Sciatic nerve (tissue), 2 donors: ENCODE data around the gene QKI. TPM values are rescaled to one million over a fixed set of nuclear protein-coding genes. Genes with fewer than 3 reads are reported as not detected.

Experiments
- ATAC-seq: fragments of 200-7000 bp; cut with Tn5 transposase; one replicate; pipeline ENCODE4 v1.9.1; 2020; ENCODE audit warnings: mild to moderate bottlenecking, moderate library complexity
- DNase-seq: peaks from one replicate; pipeline ENCODE4 v3.0.0-alpha.2; 2020; ENCODE audit warnings: low spot score
- intact Hi-C: fragments of 100-400 bp; cut with DNase I; formaldehyde crosslinking; loops from one replicate; pipeline ENCODE4 v1.14.2; 2022
- total RNA-seq: library from RNA; stranded (reverse); fragmentation: NEBNext Ultra II Directional; extraction: Animal tissue kit (Norgen Biotek cat#: 25700); gene quantifications from one replicate; pipeline ENCODE4 v1.2.1, GENCODE V29; 2021
- donor health status: DM: no; HTN: no; CAD: no.
- donor health status: DM: no; HTN: no; CAD: no.

Gene QKI
- total RNA-seq, 1 donor from 2014 or later: 755 TPM

DNA sequence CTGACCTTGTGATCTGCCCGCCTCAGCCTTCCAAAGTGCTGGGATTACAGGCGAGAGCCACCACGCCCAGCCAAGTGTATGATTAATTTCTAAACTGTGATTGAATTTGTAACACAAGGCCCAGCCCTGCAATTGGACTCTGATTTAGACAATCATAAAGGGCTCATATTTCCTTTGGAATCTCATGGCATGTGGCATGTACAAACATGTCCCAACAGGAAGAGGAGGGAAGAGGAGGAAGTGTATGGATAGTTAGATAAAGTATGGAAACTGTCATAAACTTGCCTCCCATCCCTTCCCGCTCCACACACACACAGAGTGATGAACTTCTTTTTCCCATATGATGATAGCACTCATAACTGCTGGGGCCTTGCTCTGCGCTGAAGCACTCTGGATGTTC is 27.2 kb upstream of the QKI start:
- DNase-seq (no peak), ATAC-seq (no peak)
- intact Hi-C loops: no loop called here

GRCh38 chr6:163389354-163389753 is 25.2 kb upstream of the QKI start:
- intact Hi-C loops: no loop called here
- ATAC-seq: no peak
- no peak for DNase-seq

- DNase-seq (no peak), ATAC-seq (no peak)
- intact Hi-C loops: no loop called here
These were observed 23.7 kb upstream of the QKI start for GRCh38 chr6:163390770-163391169.

DNA sequence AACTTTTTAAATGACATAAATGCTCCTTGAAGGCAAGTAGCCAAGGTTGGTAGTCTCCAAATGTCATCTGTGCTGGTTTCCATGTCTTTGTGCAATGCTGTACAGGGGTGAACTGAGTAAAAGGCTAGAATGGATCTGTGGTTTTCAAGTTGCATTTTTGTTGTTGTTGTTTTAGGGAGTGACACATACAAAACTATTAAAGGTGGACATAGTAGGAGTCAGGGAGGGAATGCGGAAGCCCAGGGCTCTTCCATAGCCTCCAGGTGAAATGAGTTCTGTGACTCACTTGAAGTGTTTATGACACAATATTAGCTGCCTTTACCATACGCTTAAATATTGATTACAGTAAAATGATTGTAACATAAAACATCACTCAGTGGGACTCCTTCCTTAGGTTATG is 22.5 kb upstream of the QKI start:
- intact Hi-C loops: no loop called here
- no peak for ATAC-seq
- DNase-seq: no peak

GRCh38 chr6:163392533-163392932 is 22.0 kb upstream of the QKI start:
- ATAC-seq (peak; percentile 67), DNase-seq (no peak)
- intact Hi-C loops: no loop called here

DNA sequence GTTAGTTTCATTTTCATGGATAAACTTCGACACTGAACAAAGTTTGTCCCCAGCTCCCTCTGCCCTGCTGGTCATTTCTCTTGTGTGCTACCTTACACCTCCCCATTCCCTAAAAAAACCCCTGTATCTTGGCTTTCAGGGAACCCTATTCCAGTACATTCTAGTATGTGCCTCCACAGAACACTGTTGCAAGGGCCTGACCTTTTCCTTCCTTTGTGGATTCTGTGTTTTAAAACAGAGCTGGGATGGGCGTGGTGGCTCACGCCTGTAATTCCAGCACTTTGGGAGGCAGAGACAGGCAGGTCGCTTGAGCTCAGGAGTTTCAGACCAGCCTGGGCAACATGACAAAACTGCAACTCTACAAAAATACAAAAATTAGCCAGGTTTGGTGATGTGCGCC is 20.6 kb upstream of the QKI start:
- no peak for ATAC-seq
- intact Hi-C loops: no loop called here

DNA sequence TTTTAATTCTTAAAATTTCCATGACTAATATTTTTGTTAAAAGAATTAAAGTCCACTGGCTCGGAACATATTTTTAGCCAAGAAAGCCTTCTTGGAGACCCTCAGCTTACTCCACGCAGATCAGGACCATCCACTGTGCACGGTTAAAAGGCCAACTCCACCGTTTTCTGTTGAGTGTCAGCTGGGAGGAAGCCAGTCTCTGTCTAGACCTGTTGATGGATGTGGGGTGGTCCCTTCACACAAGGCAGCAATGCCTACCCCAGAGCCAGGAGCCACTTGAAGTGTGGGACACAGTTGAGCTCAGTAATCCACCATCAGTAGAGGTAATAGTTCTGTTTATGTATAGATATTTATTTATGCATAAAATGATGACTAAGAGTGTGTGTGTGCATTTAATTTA is 19.9 kb upstream of the QKI start:
- DNase-seq (no peak), ATAC-seq (no peak)
- intact Hi-C loops: no loop called here

More for the DNA sequence above, 20.6 kb upstream of the QKI start:
- DNase-seq: no peak

- intact Hi-C loops: no loop called here
- ATAC-seq (no peak), DNase-seq (no peak)
These were observed 19.2 kb upstream of the QKI start for GRCh38 chr6:163395122-163395830.

DNA sequence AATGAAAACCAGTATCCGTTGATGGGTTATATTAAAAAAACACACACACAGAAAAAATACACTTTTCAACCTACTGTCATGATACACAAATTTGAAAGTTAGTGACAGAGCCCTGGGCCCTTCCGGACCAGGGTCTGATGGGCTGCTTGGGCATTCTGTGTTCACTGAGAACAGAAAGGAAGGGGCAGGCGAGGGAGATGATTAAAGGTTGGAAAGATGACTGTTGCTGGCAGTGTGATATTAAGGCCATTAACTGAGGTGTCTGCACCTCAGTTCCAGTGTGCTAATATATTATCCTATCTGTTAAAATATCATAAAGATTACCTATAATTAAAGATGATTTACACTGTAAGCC is 18.7 kb upstream of the QKI start:
- ATAC-seq: no peak
- intact Hi-C loops: no loop called here
- no peak for DNase-seq

DNA sequence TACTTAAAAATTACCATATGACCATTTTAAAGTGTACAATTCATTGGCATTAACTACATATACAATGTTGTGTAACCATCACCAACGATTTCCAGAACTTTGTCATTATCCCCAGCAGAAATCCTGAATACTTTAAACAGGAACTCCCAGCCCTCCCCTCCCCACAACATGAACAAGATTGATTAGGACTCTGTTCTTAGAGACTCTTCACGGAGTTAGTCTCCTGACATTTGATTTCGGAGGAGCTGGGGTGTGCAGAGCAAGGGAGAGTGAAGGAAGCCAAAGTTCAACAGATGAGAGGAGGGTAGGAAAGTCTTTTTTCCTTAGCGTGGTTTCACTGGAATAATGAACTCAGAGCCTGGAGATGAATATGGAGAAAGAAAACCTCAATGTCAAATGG is 17.2 kb upstream of the QKI start:
- no peak for ATAC-seq
- intact Hi-C loops: no loop called here
- DNase-seq: no peak

- DNase-seq (no peak), ATAC-seq (no peak)
- intact Hi-C loops: no loop called here
These were observed 16.4 kb upstream of the QKI start for GRCh38 chr6:163398115-163398514.

- peak; percentile 87 for ATAC-seq
- intact Hi-C loops: no loop called here
- DNase-seq: peak; percentile 76
These were observed 15.7 kb upstream of the QKI start for GRCh38 chr6:163398815-163399214.

DNA sequence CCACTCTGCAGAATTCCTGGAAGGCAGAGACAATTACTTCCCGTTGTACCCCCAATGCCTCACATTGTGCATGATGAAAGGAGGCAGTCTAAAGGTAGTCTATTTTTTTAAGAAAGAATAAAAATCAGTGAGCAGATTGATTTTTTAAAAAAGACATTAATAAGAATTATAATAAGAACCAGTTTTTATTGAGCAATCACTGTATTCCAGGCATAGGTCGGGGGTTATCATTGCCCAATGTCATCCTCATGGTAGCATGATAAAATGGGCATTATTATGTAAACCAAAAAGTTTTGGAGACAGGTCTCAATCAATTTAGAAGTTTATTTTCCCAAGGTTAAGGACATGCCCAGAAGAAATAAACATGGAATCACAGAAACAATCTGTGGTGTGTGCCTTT is 14.0 kb upstream of the QKI start:
- intact Hi-C loops: no loop called here
- no peak for ATAC-seq
- no peak for DNase-seq

DNA sequence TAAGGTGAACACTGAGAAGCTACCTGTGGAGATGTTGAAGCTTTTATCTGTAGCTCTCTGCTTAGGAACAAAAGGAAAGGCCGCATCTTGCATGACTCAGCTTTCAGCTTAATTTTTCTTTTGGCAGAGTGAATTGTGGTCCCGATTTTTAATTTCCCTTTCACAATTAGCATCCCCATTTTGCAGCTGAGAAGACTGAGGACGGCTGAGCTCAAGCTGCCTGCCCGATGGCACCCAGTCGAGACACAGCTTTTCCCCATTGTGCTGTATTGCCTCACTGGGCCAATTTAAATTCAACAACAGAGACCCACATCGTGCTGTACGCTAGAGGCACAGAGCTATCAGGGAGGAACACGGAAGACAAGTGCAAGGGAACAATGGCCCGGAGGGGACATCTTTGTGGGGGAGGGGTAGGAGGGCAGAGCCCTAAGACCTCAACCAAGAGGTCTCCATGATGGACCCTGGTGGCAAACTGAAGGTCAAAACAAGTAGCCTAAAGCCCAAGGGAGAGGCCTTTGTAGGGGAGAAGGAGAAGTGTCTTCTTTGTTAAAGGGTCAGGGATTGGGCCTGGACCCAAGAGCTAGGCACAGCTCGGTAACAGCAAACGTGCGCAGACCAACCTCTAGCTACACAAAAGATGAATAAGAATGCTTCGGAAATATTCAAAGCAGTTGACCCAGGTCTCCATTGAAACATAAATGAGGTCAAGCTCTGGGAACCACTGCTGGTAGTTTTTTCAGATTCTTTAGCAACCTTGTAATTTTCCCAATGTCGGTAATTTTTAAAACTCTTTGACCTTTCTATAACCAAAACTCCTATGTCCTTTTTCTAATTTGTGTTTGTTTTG is 13.3 kb upstream of the QKI start:
- ATAC-seq: no peak
- DNase-seq: no peak

DNA sequence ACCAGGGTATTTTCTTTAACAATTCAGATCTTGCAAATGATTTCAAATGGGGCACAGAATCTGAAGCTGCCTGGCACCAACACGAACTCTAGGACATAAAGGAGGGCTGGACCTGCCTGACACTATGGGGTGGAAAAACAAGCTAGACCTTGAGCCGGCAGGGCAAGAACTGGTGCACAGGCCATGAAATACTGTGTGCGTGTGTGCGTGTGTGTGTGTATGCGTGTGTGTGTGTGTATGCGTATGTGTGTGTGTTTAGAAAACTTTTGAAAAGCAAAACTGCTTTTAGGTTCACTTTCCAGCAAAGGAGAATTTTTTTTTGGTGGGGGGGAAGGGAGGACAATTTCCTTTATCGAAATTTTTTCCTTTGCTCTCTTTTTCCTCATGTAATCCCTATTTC is 11.9 kb upstream of the QKI start:
- intact Hi-C loops: no loop called here
- ATAC-seq: no peak
- no peak for DNase-seq

More for the DNA sequence above, 13.3 kb upstream of the QKI start:
- intact Hi-C loops: no loop called here

- DNase-seq: no peak
- intact Hi-C loops: no loop called here
- ATAC-seq: peak; percentile 81
These were observed 9.7 kb upstream of the QKI start for GRCh38 chr6:163404825-163405265.

GRCh38 chr6:163405412-163406309 is 8.9 kb upstream of the QKI start:
- intact Hi-C loops: no loop called here
- DNase-seq (peak; percentile 81), ATAC-seq (peak; percentile 93)

DNA sequence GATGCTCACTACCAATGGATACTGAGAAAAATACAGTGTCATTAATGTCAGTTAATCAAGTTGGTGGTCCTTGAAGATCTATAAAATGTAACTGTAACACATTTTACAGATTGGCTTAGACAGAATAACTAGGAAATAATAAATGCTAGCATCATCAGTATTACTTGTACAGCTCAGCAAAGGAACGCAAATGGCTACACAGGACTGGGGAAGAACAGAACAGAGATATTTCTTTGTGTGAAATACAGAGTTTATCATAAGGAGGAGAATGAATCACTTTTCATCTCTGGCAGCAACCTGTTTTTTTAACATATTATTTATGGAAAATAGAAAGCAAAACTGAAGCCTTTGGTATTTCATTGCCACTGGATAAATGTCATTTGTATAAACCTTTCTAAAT is 8.2 kb upstream of the QKI start:
- intact Hi-C loops: no loop called here
- no peak for DNase-seq
- peak; percentile 35 for ATAC-seq

DNA sequence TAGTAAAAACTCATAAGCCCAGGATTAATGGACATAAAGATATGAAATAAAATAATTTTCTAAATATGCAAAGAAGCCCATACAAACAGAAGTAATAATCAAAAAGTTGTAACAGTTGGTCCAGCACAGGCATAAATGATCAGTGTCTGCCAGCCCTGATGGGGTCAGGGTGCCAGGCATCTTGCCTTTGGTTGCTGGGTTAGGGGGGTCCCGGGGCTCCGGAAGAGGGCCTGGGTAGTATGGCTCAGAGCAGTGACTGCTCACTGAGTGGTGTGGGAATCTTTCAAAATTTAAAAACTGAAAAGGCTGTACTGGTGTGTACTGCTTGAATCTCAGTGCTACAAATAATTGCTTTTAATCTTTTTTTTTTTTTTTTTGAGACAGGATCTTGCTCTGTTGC is 7.7 kb upstream of the QKI start:
- no peak for DNase-seq
- ATAC-seq: no peak
- intact Hi-C loops: no loop called here
